HTERT RPE-1 (cell line): ENCODE data around the gene STRADA.

Source experiments
- in situ Hi-C: fragments of 300-500 bp; cut with MboI; formaldehyde crosslinking; loops from 4 replicates; pipeline ENCODE4 v1.14.3; 2020; ENCODE audit warnings: low sequenced_read_pairs

The STRADA gene

GRCh38 chr17:63686138-63686685 is 55.4 kb downstream of the STRADA start:
- in situ Hi-C loops: no loop called here

GRCh38 chr17:63685578-63685977 is 56.0 kb downstream of the STRADA start:
- in situ Hi-C loops: no loop called here

GRCh38 chr17:63685041-63685440 is 56.6 kb downstream of the STRADA start:
- in situ Hi-C loops: no loop called here

GRCh38 chr17:63682981-63683380 is 58.6 kb downstream of the STRADA start:
- in situ Hi-C loops: no loop called here

GRCh38 chr17:63682441-63682840 is 59.2 kb downstream of the STRADA start:
- in situ Hi-C loops: no loop called here

- in situ Hi-C loops: no loop called here
Observed at GRCh38 chr17:63681530-63681929, 60.1 kb downstream of the STRADA start.

DNA sequence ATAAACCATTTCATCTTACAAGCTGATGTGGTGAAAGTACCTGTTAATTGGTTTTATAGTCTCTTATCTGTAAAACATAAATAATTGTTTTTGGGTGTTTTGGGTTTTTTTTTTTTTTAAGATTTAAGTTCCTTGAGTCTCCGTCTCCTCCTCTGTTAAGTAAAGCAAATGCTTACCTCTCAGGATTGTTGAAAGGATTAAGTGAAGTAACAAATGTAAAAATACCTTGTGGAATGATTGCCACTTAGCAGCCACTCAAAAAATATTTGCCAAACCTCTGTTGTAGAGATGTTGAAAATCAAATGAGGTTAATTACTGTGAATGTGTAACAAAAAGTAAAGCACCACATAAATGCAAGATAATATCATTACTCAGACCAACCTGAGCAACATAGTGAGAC is 60.9 kb downstream of the STRADA start:
- in situ Hi-C loops: no loop called here

DNA sequence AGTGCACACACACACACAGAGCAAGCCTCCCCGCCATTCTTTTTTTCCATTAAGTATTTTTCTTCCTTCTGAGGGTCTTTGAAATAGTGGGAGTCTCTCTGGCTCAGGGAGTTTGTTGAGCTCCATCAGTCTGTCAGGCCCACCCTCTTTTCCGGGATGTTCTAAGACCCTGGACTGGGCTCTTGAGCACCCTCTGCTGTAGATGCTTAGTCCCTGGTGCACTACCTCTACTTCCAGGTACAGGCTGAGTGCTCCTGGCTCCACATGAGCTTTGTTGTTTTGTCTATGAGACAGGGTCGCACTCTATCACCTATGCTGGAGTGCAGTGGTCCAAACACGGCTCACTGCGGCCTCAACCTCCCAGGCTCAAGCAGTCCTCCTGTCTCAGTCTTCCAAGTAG is 62.4 kb downstream of the STRADA start:
- in situ Hi-C loops: no loop called here

GRCh38 chr17:63676584-63676983 is 65.0 kb downstream of the STRADA start:
- in situ Hi-C loops: no loop called here

DNA sequence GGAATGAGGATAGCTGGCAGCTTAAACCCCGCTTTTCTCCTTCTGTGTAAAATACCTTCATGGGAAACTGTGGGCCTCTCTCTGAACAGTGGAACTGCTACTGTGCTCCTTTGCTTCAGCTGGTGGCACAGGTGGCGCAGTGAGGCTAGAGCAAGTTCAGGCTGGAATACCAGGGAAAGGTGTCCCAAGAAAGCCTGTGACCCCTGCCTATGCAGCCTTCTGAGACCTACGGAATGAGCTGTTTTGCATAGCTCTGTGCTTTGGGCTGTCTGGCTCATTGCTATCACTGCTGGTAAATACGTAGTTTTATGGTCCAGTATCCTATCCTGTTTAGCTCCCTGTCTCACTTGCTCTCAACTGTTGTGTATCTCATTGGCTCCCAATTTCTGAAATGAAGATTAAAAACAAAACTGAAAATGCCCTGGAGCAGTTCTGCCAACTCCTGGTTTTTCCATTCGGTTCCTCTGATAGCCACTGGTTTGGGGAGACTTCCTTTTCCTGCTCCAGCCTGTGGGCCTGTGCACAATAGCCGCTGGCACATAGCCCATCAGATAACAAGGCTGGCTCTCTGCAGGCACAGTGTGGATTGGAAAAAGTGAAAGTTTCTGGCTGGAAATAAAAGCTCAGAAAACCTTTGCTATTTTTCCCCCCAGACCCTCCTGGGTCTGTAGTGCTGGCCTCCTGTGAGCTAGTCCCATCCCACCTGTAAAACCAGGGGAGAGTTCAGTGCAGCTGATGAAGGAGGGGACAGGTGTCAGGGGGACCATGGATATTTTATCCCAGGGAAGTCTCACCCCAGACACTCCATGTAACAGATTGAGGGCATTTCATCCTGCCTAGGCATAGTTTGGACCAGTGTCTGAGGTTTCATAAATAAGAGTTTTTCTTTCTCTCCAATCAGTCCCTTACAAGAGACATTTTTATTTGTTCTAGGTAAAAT is 65.7 kb downstream of the STRADA start:
- in situ Hi-C loops: no loop called here

GRCh38 chr17:63675231-63675606 is 66.4 kb downstream of the STRADA start:
- in situ Hi-C loops: no loop called here

DNA sequence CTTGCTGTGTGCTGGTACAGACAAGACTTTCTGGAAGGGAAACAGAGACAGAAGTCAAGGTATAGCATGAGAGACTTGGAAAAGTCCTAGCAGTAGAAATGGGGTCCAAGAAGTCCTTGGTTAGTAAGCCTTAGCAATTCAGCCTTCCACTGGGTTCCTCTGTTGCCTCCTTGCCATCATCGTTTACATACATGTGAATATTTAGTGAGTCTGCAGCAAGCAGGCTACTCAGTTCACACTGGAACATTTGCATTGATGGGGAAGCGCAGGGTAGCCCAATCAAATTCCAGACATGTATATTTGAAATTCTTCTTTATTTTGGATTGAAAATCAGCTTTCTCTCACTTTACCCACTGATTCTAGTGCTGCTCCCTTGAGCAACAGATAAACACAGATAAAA is 68.7 kb downstream of the STRADA start:
- in situ Hi-C loops: no loop called here

DNA sequence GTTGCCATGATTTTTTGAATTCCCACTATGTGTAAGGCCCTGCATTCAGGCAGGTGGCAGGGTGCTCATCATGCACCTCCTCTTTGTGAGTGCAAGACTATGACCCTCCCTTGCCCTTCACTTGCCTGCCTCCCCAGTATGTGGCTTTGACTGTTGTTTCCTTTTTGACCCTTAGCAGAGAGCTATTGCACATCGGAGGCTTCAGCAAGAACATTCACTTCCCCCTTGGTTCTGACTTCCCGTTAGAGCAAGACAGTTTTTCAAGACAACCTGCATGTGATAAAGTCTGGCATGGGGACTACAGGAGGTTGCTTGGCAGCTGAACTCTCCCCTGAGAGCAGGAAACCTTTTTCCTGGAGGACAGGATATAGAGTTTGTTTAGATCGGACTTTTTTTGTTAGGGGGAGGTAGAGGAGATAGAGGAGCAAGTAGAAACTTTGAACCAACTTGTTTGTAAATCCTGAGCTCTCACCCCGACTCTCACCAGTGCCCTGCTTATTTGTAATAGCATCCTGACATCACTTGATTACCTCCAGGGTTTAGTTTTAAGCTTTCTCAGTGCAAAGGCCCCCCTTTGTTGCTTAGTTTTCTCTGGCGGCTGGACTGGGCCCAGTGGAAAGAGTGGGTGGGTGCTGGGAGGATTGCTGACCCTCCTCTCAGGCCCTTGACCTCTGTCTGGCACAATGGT is 75.9 kb downstream of the STRADA start:
- in situ Hi-C loops: no loop called here

- in situ Hi-C loops: no loop called here
Observed at GRCh38 chr17:63659850-63660249, 81.7 kb downstream of the STRADA start.

DNA sequence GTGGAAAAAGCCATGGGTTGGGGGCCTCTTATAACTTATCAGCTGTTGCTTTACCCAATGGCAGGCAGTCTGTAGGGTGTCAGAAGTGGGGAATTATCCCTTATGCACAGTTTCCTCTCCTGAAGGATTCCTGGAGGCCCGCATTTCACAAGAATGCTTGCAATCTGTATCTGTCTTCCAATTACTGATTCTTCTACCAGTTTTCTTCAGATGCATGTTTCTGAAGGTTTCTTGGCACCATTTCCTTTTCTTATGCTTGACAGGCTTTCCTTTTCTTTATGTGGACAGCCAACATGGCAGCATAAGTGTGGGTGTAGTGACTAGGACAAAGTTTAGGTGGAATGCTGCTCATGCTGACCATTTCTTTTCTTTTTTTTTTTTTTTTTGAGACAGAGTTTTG is 83.2 kb downstream of the STRADA start:
- in situ Hi-C loops: no loop called here

GRCh38 chr17:63657786-63658185 is 83.8 kb downstream of the STRADA start:
- in situ Hi-C loops: no loop called here

- in situ Hi-C loops: no loop called here
Observed at GRCh38 chr17:63653050-63653449, 88.5 kb downstream of the STRADA start.
